GM19099 (cell line): ENCODE data around the gene CAMKMT.

ENCODE experiments used
- POLR2A ChIP-seq: IDR thresholded peaks from 3 replicates; pipeline ENCODE4 v1.6.1; 2011; ENCODE audit warnings: low read depth; ENCODE audit not compliant: insufficient read length; ENCODE audit errors: extremely low read depth

Gene CAMKMT

GRCh38 chr2:44614940-44615339 is 253.2 kb downstream of the CAMKMT start:
- TF ChIP-seq POLR2A, result no peak

DNA sequence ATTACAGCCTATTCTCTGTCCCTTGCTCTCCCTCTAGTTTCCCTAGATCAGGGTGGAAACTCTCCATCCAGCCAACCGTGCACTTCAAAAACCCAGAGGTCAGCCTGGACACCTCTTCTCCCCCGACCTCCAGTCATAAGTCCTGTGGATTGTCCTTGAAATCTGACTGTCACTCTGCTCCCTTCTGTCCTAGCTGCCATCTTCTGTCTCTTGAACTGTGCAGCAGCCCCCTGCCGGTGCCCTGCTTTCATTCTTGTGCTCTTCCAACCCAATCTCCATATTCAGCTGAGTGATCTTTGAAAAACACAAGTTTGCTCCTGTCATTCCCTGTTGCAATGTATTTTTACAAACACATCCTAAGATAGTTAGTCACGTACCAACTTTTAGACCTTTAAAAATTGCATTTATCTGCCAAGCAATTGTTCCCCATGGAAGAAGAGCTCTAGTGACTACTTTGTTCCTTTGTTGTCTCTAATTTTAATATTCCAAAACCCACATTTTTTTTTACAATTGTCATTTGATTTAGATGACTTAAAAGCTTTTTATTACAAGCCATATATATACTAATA is 254.3 kb downstream of the CAMKMT start:
- TF ChIP-seq POLR2A, result no peak

GRCh38 chr2:44616667-44617155 is 255.0 kb downstream of the CAMKMT start:
- no peak for TF ChIP-seq POLR2A

GRCh38 chr2:44618251-44619023 is 256.7 kb downstream of the CAMKMT start:
- TF ChIP-seq POLR2A, result no peak

GRCh38 chr2:44620189-44620990 is 258.6 kb downstream of the CAMKMT start:
- no peak for TF ChIP-seq POLR2A

- no peak for TF ChIP-seq POLR2A
Measured at GRCh38 chr2:44623622-44624351, 262.0 kb downstream of the CAMKMT start.

GRCh38 chr2:44628297-44628696 is 266.6 kb downstream of the CAMKMT start:
- no peak for TF ChIP-seq POLR2A

DNA sequence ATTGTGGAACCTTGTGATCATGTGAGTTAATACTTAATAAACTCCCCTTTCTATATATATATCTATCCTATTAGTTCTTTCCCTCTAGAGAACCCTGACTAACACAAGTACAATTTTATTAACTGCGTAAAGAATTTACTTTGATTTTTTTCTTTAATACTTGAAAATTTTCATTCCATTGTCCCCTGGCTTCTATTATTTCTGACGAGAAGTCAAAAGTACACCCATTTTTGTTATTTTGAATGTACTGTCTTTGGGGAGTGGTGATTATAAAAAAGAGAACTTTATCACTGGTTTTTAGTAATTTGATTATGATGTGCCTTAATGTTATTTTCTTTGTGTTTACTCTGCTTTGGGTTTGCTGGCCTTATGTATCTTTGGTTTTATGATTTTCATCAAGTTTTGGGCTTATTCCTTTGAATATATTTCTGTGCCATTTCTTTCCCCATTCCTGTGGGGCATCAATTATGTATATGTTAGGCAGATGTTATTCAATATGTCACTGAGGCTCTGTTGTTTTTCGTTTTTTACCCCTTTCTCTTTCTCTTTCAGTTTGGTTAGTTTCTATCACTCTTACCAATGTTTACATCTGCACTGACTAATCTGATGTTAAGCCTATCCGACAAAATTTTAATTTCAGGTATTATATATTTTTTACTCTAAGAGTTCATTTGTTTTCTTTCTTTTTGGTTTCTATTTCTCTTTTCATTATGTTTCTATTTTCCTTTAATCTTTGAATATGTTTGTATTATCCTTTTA is 271.4 kb downstream of the CAMKMT start:
- no peak for TF ChIP-seq POLR2A

DNA sequence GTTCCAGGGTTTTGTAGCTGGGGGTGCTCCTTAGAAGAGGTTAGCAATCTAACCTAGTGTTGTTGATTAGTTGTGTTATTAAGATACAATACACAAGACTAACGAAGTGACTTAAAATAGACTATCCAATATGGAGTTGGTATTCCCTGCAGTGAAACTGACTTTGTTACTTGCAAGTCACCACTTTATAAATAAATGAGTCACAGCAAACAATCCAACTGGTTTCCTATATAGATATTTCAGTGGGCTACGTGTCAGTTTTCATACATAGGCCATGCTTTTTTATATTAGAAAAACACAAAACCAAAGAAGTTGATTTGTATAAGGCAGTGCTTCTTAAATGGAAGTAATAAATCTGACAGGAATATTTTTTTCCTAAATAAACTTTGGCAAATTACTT is 274.0 kb downstream of the CAMKMT start:
- no peak for TF ChIP-seq POLR2A

GRCh38 chr2:44638649-44639048 is 276.9 kb downstream of the CAMKMT start:
- no peak for TF ChIP-seq POLR2A

- no peak for TF ChIP-seq POLR2A
Measured at GRCh38 chr2:44639399-44639798, 277.7 kb downstream of the CAMKMT start.

DNA sequence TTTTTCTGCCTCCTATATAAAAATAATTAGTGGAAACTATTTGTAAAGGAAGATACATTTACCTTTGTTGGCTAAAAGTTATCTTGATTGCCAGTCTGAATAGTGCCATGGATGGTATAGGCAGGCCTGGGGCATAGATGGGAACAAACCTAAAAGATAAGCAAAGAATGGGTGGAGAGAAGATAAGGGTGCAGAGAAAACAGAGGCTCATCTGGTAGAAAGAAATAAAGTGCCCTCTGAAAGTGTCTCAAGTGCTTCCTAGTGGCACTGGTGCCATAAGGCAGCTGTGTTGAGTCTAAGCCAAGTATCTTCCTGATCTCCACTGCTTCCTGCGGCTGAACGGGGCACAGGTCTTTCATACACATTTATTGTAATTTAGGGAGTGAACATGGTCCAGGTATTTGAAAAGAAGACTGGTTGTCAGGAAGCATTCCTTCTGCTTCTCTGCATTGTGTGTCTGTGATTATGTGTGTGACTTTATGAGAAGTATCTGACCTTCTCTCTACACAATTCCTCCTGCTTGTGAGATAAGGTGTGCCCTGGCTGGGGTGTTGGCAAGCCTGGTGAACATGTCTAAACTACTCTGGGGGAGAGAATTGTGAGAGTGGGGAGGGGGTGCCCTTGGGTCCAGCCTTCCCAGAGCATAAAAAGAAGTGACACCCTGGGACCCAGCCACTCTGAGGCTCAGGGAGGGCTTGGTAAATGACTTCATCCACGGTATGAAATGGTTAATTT is 280.5 kb downstream of the CAMKMT start:
- no peak for TF ChIP-seq POLR2A

DNA sequence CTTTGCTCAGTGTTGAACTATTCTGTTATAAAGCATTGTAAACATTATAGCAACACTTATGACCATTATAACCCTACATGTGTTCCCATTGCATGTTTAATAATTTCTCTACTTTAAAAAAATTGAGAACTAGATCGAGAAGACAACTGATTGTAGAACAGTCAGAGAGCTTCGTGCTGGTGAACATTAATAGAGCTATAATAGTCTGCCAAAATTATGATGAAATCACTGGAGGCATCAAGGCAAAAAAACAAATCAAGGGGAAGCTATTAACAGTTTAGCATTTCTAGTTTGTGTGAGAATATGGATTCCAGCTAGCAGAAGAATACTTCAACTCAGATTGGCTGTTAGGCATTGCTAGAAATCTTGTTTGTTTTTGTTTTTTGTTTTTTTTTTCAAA is 284.2 kb downstream of the CAMKMT start:
- TF ChIP-seq POLR2A, result no peak

DNA sequence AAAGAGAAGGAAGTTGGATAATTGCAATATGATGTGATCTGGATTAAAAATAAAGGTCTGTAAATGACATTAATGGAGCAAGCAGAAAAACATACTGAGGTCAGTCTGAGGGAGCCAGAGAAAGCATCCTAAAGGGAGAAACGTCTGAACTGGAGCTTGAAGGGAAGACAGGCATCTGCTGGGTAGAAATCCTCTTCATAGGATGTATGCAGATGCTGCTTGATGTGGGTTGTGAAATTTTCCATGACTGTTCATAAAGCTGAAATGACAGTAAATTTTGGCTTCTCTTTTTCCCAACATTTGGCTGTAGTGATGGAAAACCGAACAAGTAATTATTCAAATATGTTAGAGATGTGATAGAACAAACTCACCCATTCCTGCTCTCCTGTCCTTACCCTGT is 287.6 kb downstream of the CAMKMT start:
- TF ChIP-seq POLR2A, result no peak
